Activated T-helper 1 cell treated with Interleukin-2 at 50 U/mL for 16 hours (primary cell): ENCODE data around the gene KCNS1.

Source experiments
- DNase-seq: peaks from one replicate; pipeline ENCODE4 v3.0.0-alpha.2; 2020; ENCODE audit warnings: low read depth

KCNS1 gene

GRCh38 chr20:45049438-45049837 lies 51.5 kb downstream of the KCNS1 start:
- DNase-seq: no peak

GRCh38 chr20:45047581-45048119 lies 53.3 kb downstream of the KCNS1 start:
- no peak for DNase-seq

- no peak for DNase-seq
Measured at GRCh38 chr20:45044601-45045000, 56.3 kb downstream of the KCNS1 start.

GRCh38 chr20:45044084-45044573 lies 56.8 kb downstream of the KCNS1 start:
- no peak for DNase-seq

- DNase-seq: no peak
Measured at GRCh38 chr20:45042978-45043377, 57.9 kb downstream of the KCNS1 start.
